Chondrocyte (in vitro differentiated cells): ENCODE measurements around the gene KCND3. TPM values are rescaled to one million over a fixed set of nuclear protein-coding genes. Genes with fewer than 3 reads are reported as not detected.

ENCODE experiments used
- DNase-seq: peaks from one replicate; pipeline ENCODE4 v3.0.0; 2021; ENCODE audit warnings: mixed read lengths, low spot score
- H3K27ac Mint-ChIP-seq: one replicate; pipeline ENCODE4 v1.8.0; 2021; ENCODE audit warnings: mild to moderate bottlenecking, moderate library complexity, mixed read lengths; ENCODE audit not compliant: unreplicated experiment
- H3K27me3 Mint-ChIP-seq: 2 replicates; pipeline ENCODE4 v1.8.0; 2021; ENCODE audit warnings: low read depth, mixed read lengths
- H3K36me3 Mint-ChIP-seq: 2 replicates; pipeline ENCODE4 v1.8.0; 2021; ENCODE audit warnings: low read depth, mixed read lengths
- H3K4me1 Mint-ChIP-seq: 2 replicates; pipeline ENCODE4 v1.8.0; 2021; ENCODE audit warnings: low read depth, mild to moderate bottlenecking, mixed read lengths
- H3K4me3 Mint-ChIP-seq: one replicate; pipeline ENCODE4 v1.8.0; 2021; ENCODE audit warnings: mild to moderate bottlenecking, moderate library complexity, mixed read lengths; ENCODE audit not compliant: unreplicated experiment
- H3K9me3 Mint-ChIP-seq: 2 replicates; pipeline ENCODE4 v1.8.0; 2021; ENCODE audit warnings: low read depth, mixed read lengths
- CTCF ChIP-seq: fragments of 200-600 bp; sonication (generic); IDR thresholded peaks from 2 replicates; pipeline ENCODE4 v1.5.0; 2021; ENCODE audit warnings: antibody characterized with exemption, mild to moderate bottlenecking, moderate library complexity
- total RNA-seq: library from RNA; stranded (reverse); gene quantifications from 3 replicates; pipeline ENCODE4 v1.2.1, GENCODE V29; 2021

KCND3 gene
- total RNA-seq, 1 donor from 2014 or later = 0.99 TPM

GRCh38 chr1:112011202-112011601 lies 21.7 kb upstream of the KCND3 start:
- no peaks in the 10 kb centered on the region for H3K36me3 Mint-ChIP-seq
- TF ChIP-seq CTCF = no peak
- H3K27ac Mint-ChIP-seq = no peak overlapping the region
- no peaks in the 10 kb centered on the region for H3K4me1 Mint-ChIP-seq
- H3K27me3 Mint-ChIP-seq = peaks cover 9% of the 10 kb centered on the region
- H3K4me3 Mint-ChIP-seq = no peak overlapping the region
- peaks cover 8% of the 10 kb centered on the region for H3K9me3 Mint-ChIP-seq
- DNase-seq = no peak

GRCh38 chr1:112007169-112007568 lies 17.7 kb upstream of the KCND3 start:
- H3K9me3 Mint-ChIP-seq = no peaks in the 10 kb centered on the region
- no peak for TF ChIP-seq CTCF
- H3K36me3 Mint-ChIP-seq = no peaks in the 10 kb centered on the region
- H3K4me1 Mint-ChIP-seq = no peaks in the 10 kb centered on the region
- DNase-seq = no peak
- H3K27ac Mint-ChIP-seq = no peak overlapping the region
- H3K27me3 Mint-ChIP-seq = peaks cover 23% of the 10 kb centered on the region
- no peak overlapping the region for H3K4me3 Mint-ChIP-seq

- H3K36me3 Mint-ChIP-seq = peaks cover 3% of the 10 kb centered on the region
- no peak overlapping the region for H3K27ac Mint-ChIP-seq
Measured at GRCh38 chr1:112006416-112007025, 17.1 kb upstream of the KCND3 start.

GRCh38 chr1:112004076-112004475 lies 14.6 kb upstream of the KCND3 start:
- Mint-ChIP-seq H3K27ac (no peak overlapping the region), H3K9me3 (no peaks in the 10 kb centered on the region), H3K27me3 (peaks cover 46% of the 10 kb centered on the region), H3K36me3 (peaks cover 3% of the 10 kb centered on the region), H3K4me3 (no peak overlapping the region), H3K4me1 (no peaks in the 10 kb centered on the region)
- DNase-seq = no peak
- no peak for TF ChIP-seq CTCF

More at GRCh38 chr1:112006416-112007025, 17.1 kb upstream of the KCND3 start:
- no peaks in the 10 kb centered on the region for H3K9me3 Mint-ChIP-seq
- no peak overlapping the region for H3K4me3 Mint-ChIP-seq
- no peaks in the 10 kb centered on the region for H3K4me1 Mint-ChIP-seq
- no peak for DNase-seq
- peaks cover 30% of the 10 kb centered on the region for H3K27me3 Mint-ChIP-seq
- no peak for TF ChIP-seq CTCF

GRCh38 chr1:112002514-112002913 lies 13.0 kb upstream of the KCND3 start:
- Mint-ChIP-seq H3K4me3 (no peak overlapping the region), H3K9me3 (no peaks in the 10 kb centered on the region), H3K4me1 (no peaks in the 10 kb centered on the region), H3K27ac (no peak overlapping the region), H3K27me3 (peaks cover 49% of the 10 kb centered on the region), H3K36me3 (peaks cover 3% of the 10 kb centered on the region)
- TF ChIP-seq CTCF = no peak
- no peak for DNase-seq
